Pancreas (tissue), 10 donors: ENCODE results near the gene PCNT. TPM values are rescaled to one million over a fixed set of nuclear protein-coding genes. Genes with fewer than 3 reads are reported as not detected.

Experiments
- ATAC-seq, 4 donors: fragments of 200-7000 bp; cut with Tn5 transposase; one replicate each; pipeline versions ENCODE4 v1.8.0 to v1.9.1; 2020; ENCODE audit warnings: mild to moderate bottlenecking in 4 of 4, moderate library complexity in 4 of 4
- DNase-seq, 6 donors: peaks; one replicate each; pipeline ENCODE4 v3.0.0-alpha.2; 2020
- FAIRE-seq: peaks from 2 replicates; lab custom pipeline; 2012; peaks lifted over from hg19 to GRCh38; lab: Jason Lieb, UNC
- H3K27ac ChIP-seq, 4 donors: fragments of 200-600 bp; sonication (generic); 1 replicate in 3 of 4; 2 replicates in 1 of 4; pipeline versions ENCODE4 v1.5.0 to v1.8.0; 2020
- H3K27me3 ChIP-seq, 4 donors: fragments of 200-600 bp; one replicate each; pipeline ENCODE4 v1.8.0; 2021
- H3K36me3 ChIP-seq, 3 donors: fragments of 200-600 bp; sonication (generic) in 1 of 3; one replicate each; pipeline versions ENCODE4 v1.5.0 to v1.8.0; 2020 to 2021
- H3K4me1 ChIP-seq, 3 donors: fragments of 200-600 bp; one replicate each; pipeline ENCODE4 v1.8.0; 2021
- H3K4me3 ChIP-seq, 4 donors: fragments of 200-600 bp; sonication (generic) in 2 of 4; one replicate each; pipeline versions ENCODE4 v1.5.0 to v1.8.0; 2020 to 2021
- H3K9me3 ChIP-seq, 4 donors: fragments of 200-600 bp; one replicate each; pipeline ENCODE4 v1.8.0; 2021
- CTCF ChIP-seq, 4 donors: fragments of 200-600 bp; sonication (generic) in 3 of 4; IDR thresholded peaks; one replicate each; pipeline versions ENCODE4 v1.5.0 to v1.8.0; 2021; ENCODE audit warnings: antibody characterized with exemption in 4 of 4
- WGBS, 2 donors: extraction: QIAGEN DNeasy Blood & Tissue Kit; methylation state at CpG; one replicate each; pipeline ENCODE4 v1.1.7; 2013; 5-methylcytosine and 5-hydroxymethylcytosine counted together
- intact Hi-C, 3 donors: fragments of 100-400 bp; cut with DNase I; formaldehyde crosslinking; loops; one replicate each; pipeline versions ENCODE4 v1.11.1 to v1.14.2; 2022
- polyA plus RNA-seq, 2 donors: library from polyadenylated mRNA; stranded (reverse); fragments of 200-250 nt; gene quantifications; one replicate each; pipeline ENCODE4 v1.2.3, GENCODE V29; 2013
- total RNA-seq, 6 donors: library from RNA; stranded (reverse); fragmentation: NEBNext Ultra II Directional in 4 of 6; extraction: Animal tissue kit (Norgen Biotek cat#: 25700) in 4 of 6; gene quantifications; one replicate each; pipeline versions ENCODE4 v1.2.1 to v1.2.4, GENCODE V29; 2021 to 2023
- donor health status: healthy with polysubstance abuse.
- donor health status: DM: no; HTN: no; CAD: no; lungs with moderate emphysema.
- donor health status: DM: no; HTN: no; CAD: no.
- donor health status: control.
- donor health status: control.
- donor health status: Bipolar disorder and iron deficiency.
- donor health status: DM: yes; HTN: yes; CAD: no.
- donor health status: DM: no; HTN: no; CAD: no.
- donor health status: DM: no; HTN: no; CAD: no.
- donor health status: DM: yes; HTN: yes; CAD: no.

PCNT gene
- total and polyA plus RNA-seq, 8 donors, result 8.1 to 15.5 (median 12.1) TPM

- no peaks in the 10 kb centered on the region for H3K4me1 ChIP-seq
- DNase-seq, result peak in 1 of 6 donors; percentile 21
Measured at GRCh38 chr21:46375560-46376230, 51.7 kb downstream of the PCNT start.

GRCh38 chr21:46376231-46376628 lies 52.3 kb downstream of the PCNT start:
- DNase-seq, result no peak
- ATAC-seq, result no peak
- H3K27me3 ChIP-seq, result no peaks in the 10 kb centered on the region
- WGBS, 2 donors, result 90 to 95% methylated on average over 10 of the region's 10 CpGs
- no peaks in the 10 kb centered on the region for H3K36me3 ChIP-seq
- FAIRE-seq, result no peak
- TF ChIP-seq CTCF (IDR thresholded peaks at IDR 0.05), result no peak
- intact Hi-C loops, result no loop called here
- no peaks in the 10 kb centered on the region for H3K4me1 ChIP-seq
- no peaks in the 10 kb centered on the region for H3K9me3 ChIP-seq
- H3K4me3 ChIP-seq, result no peak overlapping the region
- no peak overlapping the region for H3K27ac ChIP-seq

More at GRCh38 chr21:46375560-46376230, 51.7 kb downstream of the PCNT start:
- no peaks in the 10 kb centered on the region for H3K36me3 ChIP-seq
- H3K4me3 ChIP-seq, result no peak overlapping the region
- no peaks in the 10 kb centered on the region for H3K27me3 ChIP-seq
- intact Hi-C loops, result no loop called here
- no peak overlapping the region for H3K27ac ChIP-seq
- H3K9me3 ChIP-seq, result no peaks in the 10 kb centered on the region
- WGBS, 2 donors, result 94% methylated on average over 32 of the region's 32 CpGs
- no peak for ATAC-seq
- no peak for FAIRE-seq
- no peak for TF ChIP-seq CTCF (IDR thresholded peaks at IDR 0.05)

GRCh38 chr21:46376856-46377453 lies 53.0 kb downstream of the PCNT start:
- Histone ChIP-seq H3K4me1 (no peaks in the 10 kb centered on the region), H3K27ac (no peak overlapping the region), H3K4me3 (no peak overlapping the region), H3K9me3 (no peaks in the 10 kb centered on the region), H3K36me3 (no peaks in the 10 kb centered on the region), H3K27me3 (no peaks in the 10 kb centered on the region)
- TF ChIP-seq CTCF (IDR thresholded peaks at IDR 0.05), result no peak
- intact Hi-C loops, result no loop called here
- DNase-seq, result no peak
- 79 to 81% methylated on average over 14 of the region's 14 CpGs for WGBS, 2 donors
- FAIRE-seq, result no peak
- ATAC-seq, result no peak

GRCh38 chr21:46377789-46378188 lies 53.8 kb downstream of the PCNT start:
- ATAC-seq (no peak), FAIRE-seq (no peak), DNase-seq (no peak)
- TF ChIP-seq CTCF (IDR thresholded peaks at IDR 0.05), result no peak
- Histone ChIP-seq H3K9me3 (no peaks in the 10 kb centered on the region), H3K27me3 (no peaks in the 10 kb centered on the region), H3K27ac (no peak overlapping the region), H3K4me3 (no peak overlapping the region), H3K4me1 (no peaks in the 10 kb centered on the region), H3K36me3 (no peaks in the 10 kb centered on the region)
- intact Hi-C loops, result no loop called here
- 93 to 95% methylated on average over 14 of the region's 14 CpGs for WGBS, 2 donors

GRCh38 chr21:46379105-46379504 lies 55.1 kb downstream of the PCNT start:
- 95 to 99% methylated on average over 19 of the region's 19 CpGs for WGBS, 2 donors
- Histone ChIP-seq H3K4me1 (no peaks in the 10 kb centered on the region), H3K4me3 (no peak overlapping the region), H3K9me3 (no peaks in the 10 kb centered on the region), H3K36me3 (no peaks in the 10 kb centered on the region), H3K27ac (no peak overlapping the region), H3K27me3 (no peaks in the 10 kb centered on the region)
- no peak for ATAC-seq
- intact Hi-C loops, result no loop called here
- TF ChIP-seq CTCF (IDR thresholded peaks at IDR 0.05), result no peak
- no peak for DNase-seq
- no peak for FAIRE-seq
